HG03045 (cell line): ENCODE results near the gene GPANK1.
"Not testable (repeated sequence)": the region's sequence is repeated elsewhere in the genome, so short reads cannot be mapped to it uniquely, and the experiment has no call there.

ENCODE experiments used
- ATAC-seq: cut with Tn5 transposase; IDR thresholded peaks from one replicate; pipeline ENCODE4 v1.9.1; 2021; ENCODE audit warnings: mild to moderate bottlenecking, moderate library complexity; ENCODE audit not compliant: unreplicated experiment

Gene GPANK1

DNA sequence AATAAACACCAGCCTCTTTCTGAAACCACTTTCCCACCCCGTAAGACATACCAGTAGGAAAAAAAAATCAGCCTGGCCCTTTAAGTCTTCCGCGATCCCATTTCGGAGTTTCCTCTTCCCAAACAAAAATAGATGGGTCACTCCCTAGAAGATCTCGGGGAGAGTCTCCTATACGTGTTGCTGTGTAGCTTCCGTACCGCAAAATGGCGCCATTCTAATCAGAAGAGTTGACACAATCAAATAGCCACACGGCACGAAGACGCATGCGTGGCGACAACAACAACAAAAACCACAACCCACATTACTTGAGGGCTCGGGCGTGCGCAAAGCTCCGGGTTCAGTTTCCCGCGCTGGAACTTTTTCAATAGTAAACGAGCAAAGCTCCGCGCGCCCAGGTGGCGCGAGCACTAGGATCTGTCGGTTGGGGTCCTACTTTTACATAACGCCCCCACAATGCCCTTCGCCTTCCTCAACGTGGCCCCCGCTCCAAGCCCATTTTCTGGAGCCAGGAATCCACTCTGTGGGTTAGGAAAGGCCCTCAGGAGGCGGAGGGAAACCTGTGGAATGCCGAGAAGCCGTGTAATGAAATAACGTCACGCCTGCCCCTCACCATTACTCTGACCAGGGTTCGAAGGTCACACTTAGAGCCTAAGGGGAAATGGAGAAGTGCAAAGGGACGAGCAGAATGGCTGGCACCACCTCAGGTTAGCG lies at the start of gene GPANK1:
Gene GPANK1 (minus strand): TSS at position 208 of the 711 bp plus-strand sequence. CDS start 519 bp downstream, outside the sequence.
- ATAC-seq, result peak; percentile 28

DNA sequence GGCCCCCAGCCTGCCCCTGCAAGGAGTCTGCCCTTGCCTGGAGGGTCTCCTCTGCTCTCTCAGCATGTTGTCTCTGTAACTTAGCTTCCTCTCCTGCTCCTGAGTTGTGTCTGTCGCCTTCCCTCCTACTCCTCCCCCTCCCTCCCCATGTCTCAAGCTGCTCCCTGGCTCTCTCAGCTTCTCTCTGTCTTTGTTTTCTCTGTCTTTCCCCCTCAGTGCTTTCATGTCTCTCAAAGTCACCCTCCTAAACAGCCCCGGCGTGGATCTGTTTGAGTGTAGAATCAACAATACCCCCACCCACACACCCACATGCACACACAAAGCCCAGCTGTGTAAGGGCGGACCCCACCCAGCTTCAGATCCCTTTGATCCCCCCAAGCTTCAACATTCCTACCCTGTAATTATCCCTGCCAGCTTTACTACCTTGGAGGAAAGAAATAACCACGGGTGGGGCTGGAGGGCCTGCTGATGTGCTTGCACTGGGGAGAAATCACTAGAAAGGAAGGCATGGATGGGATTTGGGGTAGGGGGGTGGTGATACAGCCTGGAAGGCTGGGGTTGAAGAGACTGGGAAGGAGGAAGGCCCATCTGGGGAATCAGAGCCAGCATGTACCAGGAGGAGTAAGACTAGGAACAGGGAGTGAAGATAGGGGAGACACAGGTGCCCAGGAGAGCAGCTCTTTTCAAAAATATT lies 49.3 kb upstream of the GPANK1 start:
- ATAC-seq, result no peak

DNA sequence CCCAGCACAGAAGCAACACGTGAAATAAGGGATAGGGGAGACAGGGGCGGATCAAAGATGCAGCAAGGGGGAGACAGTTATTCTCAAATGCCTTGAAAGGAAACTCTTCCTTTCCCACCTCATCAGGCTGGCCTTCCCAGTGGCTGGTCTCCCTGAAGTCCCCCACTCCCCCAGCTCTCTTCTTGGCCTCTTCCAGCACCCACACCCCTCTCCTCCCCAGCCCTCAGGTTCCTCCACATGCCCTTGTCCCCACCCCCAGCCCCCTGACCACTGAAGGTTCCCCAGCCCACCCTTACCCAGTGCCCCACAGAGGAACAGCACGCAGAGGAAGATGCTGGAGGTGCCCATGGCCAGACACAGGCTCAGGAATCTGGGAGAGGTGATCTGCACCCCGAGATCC lies 48.7 kb upstream of the GPANK1 start:
- no peak for ATAC-seq

DNA sequence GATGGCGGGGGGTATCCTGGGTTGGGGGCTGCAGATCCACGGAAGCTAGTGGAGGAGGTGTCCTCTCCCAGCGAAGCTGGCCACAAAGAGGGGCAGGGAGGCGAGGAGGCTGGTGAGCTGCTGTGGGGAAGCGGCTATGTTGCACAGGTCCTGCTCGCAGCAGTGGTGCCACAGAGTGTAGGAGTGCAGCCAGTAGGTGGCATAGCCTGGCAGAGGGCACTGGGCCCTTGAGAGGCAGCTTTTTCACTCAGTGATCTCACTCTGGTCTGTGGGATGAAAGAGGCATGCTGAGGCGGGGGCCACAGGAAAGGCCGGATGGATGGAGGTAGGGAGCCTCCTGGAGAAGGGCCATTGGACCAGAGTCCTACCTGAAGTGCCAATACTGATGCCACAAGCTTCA lies 47.5 kb upstream of the GPANK1 start:
- ATAC-seq, result no peak

DNA sequence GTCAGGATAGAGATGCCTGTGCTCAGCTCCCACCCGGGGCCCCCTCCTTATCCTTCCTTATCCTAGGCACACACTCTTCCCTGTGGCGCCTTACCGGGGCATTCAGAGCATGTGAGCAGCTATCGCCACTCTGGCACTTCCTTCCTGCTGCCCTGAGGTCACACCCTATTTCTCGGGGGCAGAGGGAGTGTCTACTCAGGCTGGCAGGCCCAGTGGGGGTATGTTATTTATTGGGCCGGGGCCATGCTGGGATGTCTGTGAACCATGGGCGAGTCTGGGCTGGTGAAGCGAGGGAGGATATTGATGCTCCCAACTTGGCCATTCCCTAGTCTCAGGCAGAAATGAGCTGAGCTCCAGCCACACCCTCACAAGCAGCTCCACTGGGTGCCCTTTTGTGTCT lies 46.4 kb upstream of the GPANK1 start:
- ATAC-seq, result no peak

DNA sequence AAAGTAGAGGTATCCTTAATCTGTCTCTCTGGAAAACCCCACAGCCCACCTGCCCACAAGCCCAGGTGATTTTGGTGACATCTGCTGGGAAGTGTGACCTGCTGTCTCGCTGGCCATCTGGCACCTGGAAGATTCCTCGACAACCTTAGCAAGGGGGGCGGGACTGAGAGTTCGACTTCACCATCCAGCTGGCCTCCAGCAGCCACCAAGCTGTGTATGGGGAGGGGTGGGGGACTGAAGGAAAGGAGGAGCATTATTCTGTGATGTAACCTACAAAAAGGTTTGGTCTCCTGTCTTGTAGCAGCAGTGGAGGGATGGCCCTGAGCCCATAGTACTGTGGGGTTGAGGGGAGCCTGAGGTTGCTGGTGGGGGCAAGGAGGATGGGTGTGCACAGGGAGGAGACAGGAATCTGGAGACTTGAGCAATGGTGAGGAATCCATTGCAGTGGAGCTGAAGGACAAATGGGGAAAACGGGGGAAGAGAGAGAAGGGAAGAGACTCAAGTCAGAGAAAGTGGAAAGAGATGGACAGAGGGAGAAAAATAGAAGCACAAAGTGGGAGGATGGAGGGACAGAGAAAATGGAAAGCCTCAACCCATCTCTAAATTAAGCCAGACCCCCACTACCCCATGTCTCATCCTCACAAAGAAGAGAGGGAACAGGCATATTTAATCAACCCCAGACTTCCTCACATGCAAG lies 45.9 kb upstream of the GPANK1 start:
- no peak for ATAC-seq

DNA sequence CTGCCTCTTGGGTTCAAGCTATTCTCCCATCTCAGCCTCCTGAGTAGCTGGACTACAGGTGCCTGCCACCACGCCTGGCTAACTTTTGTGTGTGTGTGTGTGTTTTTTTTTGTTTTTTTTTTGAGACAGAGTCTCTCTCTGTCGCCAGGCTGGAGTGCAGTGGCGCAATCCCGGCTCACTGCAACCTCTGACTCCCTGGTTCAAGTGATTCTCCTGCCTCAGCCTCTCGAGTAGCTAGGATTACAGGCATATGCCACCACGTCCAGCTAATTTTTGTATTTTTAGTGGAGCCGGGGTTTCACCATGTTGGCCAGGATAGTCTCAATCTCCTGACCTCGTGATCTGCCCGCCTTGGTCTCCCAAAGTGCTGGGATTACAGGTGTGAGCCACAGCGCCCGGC lies 44.4 kb upstream of the GPANK1 start:
- ATAC-seq, result not testable (repeated sequence)

DNA sequence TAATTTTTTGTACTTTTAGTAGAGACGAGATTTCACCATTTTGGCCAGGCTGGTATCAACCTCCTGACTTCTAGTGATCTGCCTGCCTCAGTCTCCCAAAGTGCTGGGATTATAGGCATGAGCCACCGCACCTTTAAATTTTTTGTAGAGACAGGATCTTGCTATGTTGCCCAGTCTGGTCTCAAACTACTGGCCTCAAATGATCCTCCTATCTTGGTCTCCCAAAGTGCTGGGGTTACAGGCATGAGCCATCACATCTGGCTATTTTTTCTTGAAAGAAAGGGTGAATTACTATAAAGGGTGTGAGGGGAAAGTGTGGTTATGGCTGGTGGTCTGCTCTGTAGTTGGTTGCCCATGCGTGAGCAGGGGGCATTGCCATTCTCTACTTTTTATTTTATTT lies 43.4 kb upstream of the GPANK1 start:
- ATAC-seq, result no peak

DNA sequence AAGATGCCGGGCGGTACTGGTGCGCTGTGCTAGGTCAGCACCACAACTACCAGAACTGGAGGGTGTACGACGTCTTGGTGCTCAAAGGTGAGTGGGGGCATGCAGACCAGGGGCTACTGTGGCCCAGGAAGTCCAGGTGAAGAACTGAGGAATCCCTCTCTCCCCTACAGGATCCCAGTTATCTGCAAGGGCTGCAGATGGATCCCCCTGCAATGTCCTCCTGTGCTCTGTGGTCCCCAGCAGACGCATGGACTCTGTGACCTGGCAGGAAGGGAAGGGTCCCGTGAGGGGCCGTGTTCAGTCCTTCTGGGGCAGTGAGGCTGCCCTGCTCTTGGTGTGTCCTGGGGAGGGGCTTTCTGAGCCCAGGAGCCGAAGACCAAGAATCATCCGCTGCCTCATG lies 42.9 kb upstream of the GPANK1 start:
- no peak for ATAC-seq

DNA sequence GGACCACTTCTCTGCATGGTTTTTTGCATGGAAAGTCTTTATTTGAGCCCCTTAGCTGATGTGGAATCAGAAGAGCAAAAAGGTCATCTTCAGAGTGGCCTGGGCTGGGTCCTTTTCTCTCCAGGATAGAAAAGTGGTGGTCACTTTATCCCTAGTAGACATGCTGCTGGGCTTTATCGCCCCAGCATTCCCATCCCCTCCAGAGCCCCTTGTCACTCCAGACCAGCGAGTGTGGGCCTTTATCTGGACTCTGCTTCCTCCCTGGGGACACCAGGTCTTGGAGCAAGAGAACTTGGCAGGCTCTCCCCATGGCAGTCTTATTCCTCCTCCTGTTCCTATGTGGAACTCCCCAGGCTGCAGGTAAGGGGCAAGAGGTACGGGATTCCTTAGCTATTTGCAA lies 41.8 kb upstream of the GPANK1 start, which contains the start of gene LY6G6F:
Gene LY6G6F (plus strand): TSS at position 268 of the 400 bp plus-strand sequence. CDS start 41 bp downstream, at position 309.
- no peak for ATAC-seq

DNA sequence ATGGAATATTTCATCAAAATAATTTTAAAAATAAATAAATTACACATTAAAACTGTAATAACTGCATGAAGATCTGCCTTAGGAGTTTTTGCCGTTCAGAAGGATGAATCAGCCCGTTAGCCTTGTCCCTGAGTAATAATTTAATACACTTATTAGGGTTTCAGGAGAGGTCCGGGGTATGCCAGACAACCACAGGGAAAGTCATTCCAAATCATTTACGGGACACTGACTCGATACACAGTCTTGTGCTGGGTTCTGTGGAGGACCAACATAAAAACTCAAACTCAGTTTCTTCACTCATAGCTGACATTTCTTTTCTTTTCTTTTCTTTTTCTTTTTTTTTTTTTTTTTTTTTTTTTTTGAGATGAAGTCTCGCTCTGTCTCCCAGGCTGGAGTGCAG lies 41.1 kb upstream of the GPANK1 start:
- no peak for ATAC-seq

DNA sequence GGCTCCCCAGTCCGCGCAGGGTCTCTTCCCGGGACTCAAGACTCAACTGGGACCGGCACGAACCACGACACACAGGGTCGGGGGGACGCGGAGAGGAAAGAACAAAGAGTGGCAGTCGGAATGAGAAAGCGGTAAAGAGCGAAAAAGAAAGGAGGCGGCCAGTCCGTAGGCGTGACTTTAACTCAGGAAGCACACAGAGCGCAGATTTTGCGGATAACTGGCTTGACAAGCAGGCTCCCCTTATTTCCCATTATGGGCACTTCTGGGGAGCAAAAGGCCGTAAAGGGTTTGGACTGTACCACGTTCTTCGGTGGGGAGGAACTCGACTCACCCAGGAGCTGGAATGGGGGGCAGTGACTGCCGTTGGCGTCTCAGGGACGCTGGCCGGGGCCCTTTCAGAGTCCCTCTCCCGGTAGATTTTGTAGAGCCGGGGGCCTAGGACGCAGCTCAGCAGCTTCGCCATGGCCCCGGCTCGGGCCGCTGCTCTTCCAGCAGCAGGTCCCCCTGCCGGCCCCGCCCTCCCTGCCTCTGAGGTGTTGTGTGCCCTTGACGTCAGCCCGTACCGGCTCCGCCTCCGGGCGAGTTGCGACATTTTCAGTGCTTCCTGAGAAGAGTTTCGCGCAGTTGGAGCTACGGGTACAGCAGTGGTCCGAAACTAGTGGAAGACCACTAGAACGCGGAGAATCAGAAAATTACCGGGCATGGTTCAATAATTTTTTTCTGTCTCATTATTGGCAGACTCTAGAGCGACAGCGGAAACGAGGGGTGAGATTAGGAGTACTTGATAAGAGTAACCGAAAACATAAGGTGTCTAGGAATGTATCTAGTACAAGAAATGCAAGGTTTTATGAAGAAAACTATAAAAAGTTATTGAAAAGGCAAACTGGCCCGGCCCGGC lies 38.3 kb upstream of the GPANK1 start, which contains the start of gene ABHD16A:
Gene ABHD16A (minus strand): TSS at position 506 of the 898 bp plus-strand sequence. CDS start 43 bp downstream, at position 463.
- peak; percentile 92 for ATAC-seq

DNA sequence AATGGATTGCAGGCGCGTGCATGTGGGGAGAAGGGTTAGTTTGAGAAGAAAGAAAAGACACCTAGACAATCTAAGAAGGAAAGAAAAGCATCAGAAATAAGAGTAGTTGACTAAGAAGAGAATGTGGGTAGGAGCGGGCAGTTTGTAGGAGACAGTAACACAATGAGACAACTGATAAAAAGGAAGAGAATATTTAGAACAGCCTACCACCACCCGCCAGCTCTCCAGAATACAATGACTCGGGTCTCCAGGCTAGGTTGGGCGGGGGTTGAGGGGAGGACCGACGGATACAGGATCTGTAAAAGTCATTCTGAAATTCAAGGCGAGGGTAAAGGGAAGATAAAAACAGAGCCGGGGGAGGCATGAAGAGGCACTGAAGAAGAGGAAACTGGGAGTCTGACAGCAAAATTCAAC lies 37.6 kb upstream of the GPANK1 start:
- ATAC-seq, result peak; percentile 3

DNA sequence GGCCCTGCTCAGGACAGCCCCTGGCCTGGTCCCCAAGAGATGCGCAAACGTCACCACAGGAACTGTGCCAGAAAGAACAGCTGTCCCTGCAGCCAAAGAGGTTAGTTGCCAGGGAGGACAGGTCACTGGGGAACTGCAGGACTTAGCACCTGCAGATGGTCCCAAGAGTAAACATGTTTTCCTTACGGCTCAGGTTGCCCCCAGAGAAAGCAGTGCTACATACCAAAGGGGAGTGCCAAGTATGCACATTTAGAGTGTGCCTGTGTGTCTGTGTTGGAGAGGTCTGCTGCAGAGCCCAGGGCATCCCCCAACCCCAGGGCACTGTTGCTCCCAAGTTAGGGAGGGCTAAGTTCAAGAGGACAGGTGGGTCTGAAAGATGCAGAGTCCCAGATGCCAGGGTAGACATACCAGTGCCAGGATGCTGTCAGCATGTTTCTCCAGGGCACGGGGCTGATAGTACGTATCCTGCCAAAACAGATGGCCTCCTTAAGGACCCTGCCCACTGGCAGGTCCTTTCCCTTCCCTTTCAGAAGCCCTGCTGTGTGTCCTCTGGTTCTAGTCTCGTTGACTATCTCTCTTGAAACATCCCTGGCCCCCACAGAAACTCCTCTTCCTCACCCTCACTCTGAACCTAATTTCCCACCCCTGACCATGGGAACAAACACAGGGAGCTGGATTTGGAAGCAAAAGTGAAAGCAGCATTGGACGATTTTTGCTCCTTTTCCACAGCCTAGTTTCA lies 37.0 kb upstream of the GPANK1 start:
- ATAC-seq, result no peak

DNA sequence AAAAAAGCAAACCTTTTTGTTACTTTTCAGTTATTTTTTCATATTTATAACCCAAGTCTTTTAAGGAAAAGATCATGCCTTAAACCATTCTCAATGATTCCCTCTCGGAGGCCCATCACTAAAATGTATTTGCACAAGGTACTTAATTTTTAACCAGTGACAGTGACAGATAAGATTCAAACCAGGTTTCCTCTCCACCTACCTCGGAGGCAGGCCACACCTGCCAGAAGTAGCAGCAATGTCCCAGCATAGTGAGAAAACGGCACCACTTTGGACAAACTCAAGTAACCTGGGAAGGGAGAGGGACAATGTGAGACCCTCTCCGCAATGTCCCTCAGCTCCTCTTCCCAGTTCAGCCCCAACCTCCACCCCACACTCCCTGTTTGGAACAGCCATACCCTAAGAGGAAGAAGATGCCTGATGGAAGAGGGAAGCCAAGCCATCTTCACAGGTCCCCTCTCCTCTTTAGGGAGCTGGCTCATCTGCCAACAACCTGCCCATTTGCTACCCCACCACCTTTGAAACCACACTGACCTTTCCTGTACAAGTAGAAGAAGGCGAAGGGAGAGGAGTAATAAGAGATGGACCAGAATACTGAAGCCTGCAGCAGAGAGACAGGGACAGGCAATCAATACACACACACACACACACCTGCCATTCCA lies 36.1 kb upstream of the GPANK1 start:
- no peak for ATAC-seq

DNA sequence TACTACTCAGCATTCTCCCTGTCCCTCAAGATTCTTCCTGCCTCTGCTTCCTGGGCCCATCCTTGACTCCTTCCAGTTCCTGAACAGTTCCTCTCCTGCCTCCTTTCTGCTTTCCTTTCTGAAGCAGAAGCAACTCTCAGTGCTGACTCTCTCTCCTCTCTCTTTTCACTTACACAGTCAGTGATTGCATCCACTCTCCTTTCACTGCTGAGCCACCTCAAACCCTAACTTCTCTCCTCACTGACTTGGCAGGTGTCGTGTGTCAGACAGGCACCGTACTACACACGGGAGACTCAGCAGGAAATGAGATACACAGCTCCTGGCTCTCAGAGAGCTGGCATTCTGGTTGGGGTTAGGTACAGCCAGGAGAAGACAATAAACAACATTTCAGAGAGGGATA lies 32.8 kb upstream of the GPANK1 start:
- no peak for ATAC-seq

DNA sequence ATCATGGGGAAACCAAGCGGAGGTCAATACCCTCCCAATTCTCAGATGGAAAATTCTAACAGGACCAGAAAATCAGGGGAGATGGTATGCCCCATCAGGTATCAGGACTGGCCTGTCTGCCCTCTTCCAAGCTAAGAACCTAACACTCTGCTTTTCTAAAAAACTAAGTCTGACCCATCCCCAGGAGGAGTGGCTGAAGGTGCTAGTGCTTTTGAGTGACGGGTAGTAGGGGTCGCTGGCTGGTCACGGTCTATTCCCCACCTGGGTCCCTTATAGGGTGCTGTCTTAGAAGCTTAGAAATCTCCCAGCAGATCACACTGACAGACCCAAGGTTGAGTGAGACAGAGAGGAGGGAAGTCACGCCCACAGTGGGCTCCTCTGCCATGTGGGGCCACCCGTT lies 28.7 kb upstream of the GPANK1 start:
- no peak for ATAC-seq

DNA sequence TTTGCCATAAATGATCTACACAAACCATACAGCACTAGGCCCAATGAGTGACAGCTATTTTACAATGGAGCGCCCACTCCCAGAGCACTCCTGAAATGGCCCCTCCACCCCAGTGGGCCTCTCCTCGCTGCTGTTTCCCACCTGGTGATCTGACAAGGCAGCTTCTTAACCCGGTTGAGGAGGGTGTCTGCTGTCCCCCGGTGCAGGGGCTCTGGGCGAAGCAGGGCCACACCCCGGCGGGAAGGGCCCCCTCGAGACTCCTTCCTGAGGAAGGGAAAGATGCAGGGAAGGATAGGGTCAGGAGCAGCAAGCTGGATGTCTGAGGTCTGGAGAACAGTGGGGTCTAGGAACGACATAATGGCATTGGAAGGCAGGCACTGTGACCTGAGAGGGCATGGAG lies 28.1 kb upstream of the GPANK1 start:
- no peak for ATAC-seq

DNA sequence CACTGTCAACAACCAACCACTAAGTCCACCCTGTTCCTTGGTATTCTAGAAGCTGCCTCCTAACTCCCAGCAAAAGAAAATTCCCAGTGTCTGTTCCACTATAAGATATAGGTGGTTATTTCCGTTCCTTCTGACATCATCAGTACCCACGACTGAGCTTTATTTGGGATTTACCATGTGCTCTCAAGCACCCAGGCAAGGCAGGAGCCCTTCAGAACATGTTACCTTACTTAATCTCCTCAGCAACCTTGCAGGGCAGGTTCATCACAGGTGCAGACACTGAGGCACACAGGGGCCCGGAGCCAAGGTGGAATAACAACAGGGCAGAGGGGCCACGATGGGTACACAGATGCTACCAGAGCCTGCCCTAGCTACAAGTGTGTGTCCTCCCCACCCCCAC lies 27.6 kb upstream of the GPANK1 start:
- no peak for ATAC-seq
